ENCODE results near the gene IAH1. TPM values are rescaled to one million over a fixed set of nuclear protein-coding genes. Genes with fewer than 3 reads are reported as not detected.

IAH1 gene
- total and polyA plus RNA-seq, 2 of the 4 experiments (the other 2 are of a cell fraction): 84.5 to 89.8 TPM

DNA sequence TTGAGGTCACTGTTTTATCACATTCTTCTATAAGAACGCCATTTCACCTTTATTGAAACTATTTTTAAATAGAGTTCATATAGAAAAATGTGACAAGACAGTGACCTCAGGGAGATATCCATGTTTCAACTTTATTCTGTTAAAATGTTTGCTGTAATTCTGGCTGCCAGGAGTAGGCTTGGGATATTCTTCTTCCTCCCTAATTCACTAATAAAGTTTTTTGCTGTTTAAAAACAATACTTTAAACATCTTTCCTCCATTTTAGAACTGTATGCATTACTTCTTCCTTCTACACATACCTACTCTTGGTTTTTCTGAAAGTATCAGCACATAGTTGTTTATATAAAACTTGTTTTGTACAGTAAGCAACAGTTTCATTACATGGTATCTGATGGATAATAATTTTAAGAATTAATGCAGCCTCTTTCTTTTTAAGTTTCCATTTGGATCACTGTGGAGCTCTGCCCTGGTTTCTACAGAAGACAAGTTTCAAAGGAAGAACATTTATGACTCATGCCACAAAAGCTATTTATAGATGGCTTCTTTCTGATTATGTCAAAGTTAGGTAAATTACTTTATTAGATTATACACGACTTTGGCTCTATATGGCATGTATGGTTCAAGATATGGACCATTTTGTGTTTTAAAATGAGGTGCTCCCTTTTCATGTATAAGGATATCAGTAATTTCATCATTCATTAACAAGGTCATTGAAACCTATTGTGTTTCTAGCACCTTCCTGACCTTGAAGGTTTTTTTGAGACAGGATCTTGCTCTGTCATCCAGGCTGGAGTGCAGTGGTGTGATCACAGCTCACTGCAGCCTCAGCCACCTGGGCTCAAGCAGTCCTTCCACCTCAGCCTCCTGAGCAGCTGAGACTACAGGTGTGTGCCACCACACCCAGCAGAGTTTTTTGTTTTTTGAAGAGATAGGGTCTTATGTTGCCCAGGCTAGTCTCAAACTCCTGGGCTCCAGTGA is 43.7 kb upstream of the IAH1 start:
- Histone ChIP-seq H4K8ac (ENCODE audit: low read depth in 2 of 2, low read length in 2 of 2) (no peak overlapping the region; a peak in 2 of 4 replicates), H2AK5ac (ENCODE audit: low read depth, low read length) (peak overlapping the region; percentile 72), H3K4me2 (ENCODE audit: low read depth, low read length) (no peak overlapping the region), H3K23ac (ENCODE audit: low read depth, low read length) (no peak overlapping the region), H3K14ac (replicated peaks; ENCODE audit: low read depth, low read length) (0 out of 2 replicates have a peak overlapping the region, but pooled peaks have one; percentile 18), H3K56ac (ENCODE audit: extremely low read depth, insufficient read depth, low read length) (no peak overlapping the region), H2BK120ac (ENCODE audit: low read depth, low read length) (peak overlapping the region; percentile 64; the same call in 1 of the 2 replicates), H2AFZ (replicated peaks; ENCODE audit: low read length, poor library complexity) (no peak overlapping the region), H3K9ac (ENCODE audit: low read depth, low read length) (no peak overlapping the region), H3K9me3 (ENCODE audit: control insufficient read depth, insufficient read depth, low read length) (no peaks in the 10 kb centered on the region), H4K20me1 (ENCODE audit: insufficient read depth, low read length) (no peaks in the 10 kb centered on the region), H3K27me3 (ENCODE audit: control insufficient read depth, insufficient read depth, low read length) (no peaks in the 10 kb centered on the region), H3K9me1 (ENCODE audit: insufficient read depth, low read length) (peaks cover 5% of the 10 kb centered on the region), H3K18ac (ENCODE audit: low read depth, low read length) (peak overlapping the region; percentile 60; the same call in 1 of the 2 replicates), H3K4me3 (ENCODE audit: insufficient read depth, low read depth, low read length) (no peak overlapping the region), H3K27ac (ENCODE audit: insufficient read depth, low read length) (no peak overlapping the region; the same call in 1 of the 2 replicates), H3K36me3 (ENCODE audit: control insufficient read depth, insufficient read depth, low read length) (peaks cover 13% of the 10 kb centered on the region), H4K91ac (ENCODE audit: insufficient read depth, low read depth, low read length) (no peak overlapping the region; the same call in 1 of the 2 replicates), H2BK15ac (ENCODE audit: low read depth, low read length) (no peak overlapping the region; the same call in 1 of the 3 replicates), H2AK9ac (replicated peaks; ENCODE audit: low read depth, low read length, poor library complexity) (no peak overlapping the region), H3K4me1 (ENCODE audit: control insufficient read depth, insufficient read depth, low read length) (peaks cover 5% of the 10 kb centered on the region), H4K5ac (ENCODE audit: low read depth, low read length) (peak overlapping the region; percentile 36; the same call in 1 of the 2 replicates), H2BK5ac (ENCODE audit: low read depth, low read length, poor library complexity, severe bottlenecking) (peak overlapping the region; percentile 82), H3K4ac (ENCODE audit: low read depth, low read length) (peak overlapping the region; percentile 58; the same call in 1 of the 2 replicates), H3K79me1 (ENCODE audit: low read depth in 1 of 2, low read length in 2 of 2) (peaks cover 14 to 34% of the 10 kb centered on the region in 2 experiments), H2BK20ac (ENCODE audit: low read depth, low read length) (no peak overlapping the region)
- DNase-seq: peak; percentile 60
- no TSS peak for BruUV-seq (replicated peaks)
- TF ChIP-seq MXI1 (IDR thresholded peaks at IDR 0.05; ENCODE audit: borderline replicate concordance, low read depth, low read length) (no peak), FOS (IDR thresholded peaks at IDR 0.05; ENCODE audit: low read depth, low read length) (0 out of 2 replicates have a peak, but pooled peaks have one; percentile 36)
- CTCF ChIA-PET: interaction anchor here (0.6 kb wide), 1 partner anchor 9 kb away, joined by 3 read pairs; no protein-coding TSS in a partner anchor
- POLR2A ChIA-PET (ENCODE audit: unreplicated experiment): no interaction called here
- in situ Hi-C loops (cut with MboI; ENCODE audit: low sequenced_read_pairs): no loop called here
- WGBS, 2 experiments (ENCODE audit: extremely low coverage in 2 of 2, insufficient read length in 1 of 2): no CpG with 5 or more reads among the region's 2 CpGs
- peak; percentile 42; the same call in 1 of the 2 replicates for ATAC-seq (ENCODE audit: low read depth)
- dilution Hi-C loops (cut with HindIII; ENCODE audit: low sequenced_read_pairs, unreplicated experiment): no loop called here
- intact Hi-C loops (cut with micrococcal nuclease): no loop called here

Measured in IMR-90 (cell line).